WTC11 (cell line): ENCODE measurements around the gene HTR3C. TPM values are rescaled to one million over a fixed set of nuclear protein-coding genes. Genes with fewer than 3 reads are reported as not detected.

Experiments used
- ATAC-seq: fragments of 200-7000 bp; cut with Tn5 transposase; 2 replicates; pipeline ENCODE4 v1.10.0; 2021; ENCODE audit warnings: mild to moderate bottlenecking, moderate library complexity
- CTCF ChIA-PET: fragments of 300-600 bp; sonication (Branson Sonifier 250); formaldehyde crosslinking; loops from one replicate; lab custom pipeline; 2021; ENCODE audit warnings: antibody characterized with exemption; lab: Charles Lee
- POLR2A ChIA-PET: fragments of 350-600 bp; sonication (Branson Sonifier 250); formaldehyde crosslinking; loops from one replicate; lab custom pipeline; 2021; ENCODE audit warnings: antibody characterized with exemption; lab: Charles Lee
- DNase-seq: peaks from one replicate; pipeline ENCODE4 v3.0.0; 2021; ENCODE audit warnings: low spot score
- H3K27ac Mint-ChIP-seq: 2 replicates; pipeline ENCODE4 v1.8.0; 2021; ENCODE audit warnings: mixed read lengths
- H3K27me3 Mint-ChIP-seq: 2 replicates; pipeline ENCODE4 v1.8.0; 2021; ENCODE audit warnings: low read depth, mild to moderate bottlenecking, moderate library complexity, mixed read lengths
- H3K36me3 Mint-ChIP-seq: 2 replicates; pipeline ENCODE4 v1.8.0; 2021; ENCODE audit warnings: mixed read lengths
- H3K4me1 Mint-ChIP-seq: 2 replicates; pipeline ENCODE4 v1.8.0; 2022; ENCODE audit warnings: mixed read lengths
- H3K4me3 Mint-ChIP-seq: 2 replicates; pipeline ENCODE4 v1.8.0; 2021; ENCODE audit warnings: mild to moderate bottlenecking, moderate library complexity, mixed read lengths
- H3K9me3 Mint-ChIP-seq: 2 replicates; pipeline ENCODE4 v1.8.0; 2021; ENCODE audit warnings: mixed read lengths
- ATF1 ChIP-seq: sonication (generic); formaldehyde crosslinking; IDR thresholded peaks from 2 replicates; pipeline ENCODE4 v1.8.1; 2023; ENCODE audit warnings: mild to moderate bottlenecking, moderate library complexity, missing genetic modification reagents
- CBFB ChIP-seq: sonication (generic); formaldehyde crosslinking; IDR thresholded peaks from 2 replicates; pipeline ENCODE4 v1.8.1; 2022; ENCODE audit warnings: mild to moderate bottlenecking, low read depth, missing genetic modification reagents
- ESRRA ChIP-seq: sonication (generic); formaldehyde crosslinking; IDR thresholded peaks from 2 replicates; pipeline ENCODE4 v1.8.1; 2022; ENCODE audit warnings: mild to moderate bottlenecking, missing genetic modification reagents, borderline replicate concordance
- FOXK1 ChIP-seq: sonication (generic); formaldehyde crosslinking; IDR thresholded peaks from 2 replicates; pipeline ENCODE4 v1.8.0; 2022; ENCODE audit warnings: mild to moderate bottlenecking, moderate library complexity, missing genetic modification reagents
- GABPB1 ChIP-seq: sonication (generic); formaldehyde crosslinking; IDR thresholded peaks from 2 replicates; pipeline ENCODE4 v1.8.1; 2023; ENCODE audit warnings: mild to moderate bottlenecking, missing genetic modification reagents
- GTF2I ChIP-seq: fragments of 250-450 bp; sonication (Bioruptor Pico); conservative IDR thresholded peaks from 2 replicates; pipeline ENCODE4 v1.4.0; 2021; ENCODE audit warnings: mild to moderate bottlenecking
- NFATC4 ChIP-seq: fragments of 250-450 bp; sonication (Bioruptor Pico); IDR thresholded peaks from 2 replicates; pipeline ENCODE4 v1.9.0; 2021; ENCODE audit warnings: mild to moderate bottlenecking
- NR3C1 ChIP-seq: sonication (generic); formaldehyde crosslinking; conservative IDR thresholded peaks from 2 replicates; pipeline ENCODE4 v1.8.1; 2023; ENCODE audit warnings: low read depth, mild to moderate bottlenecking, missing genetic modification reagents
- SP1 ChIP-seq: sonication (generic); formaldehyde crosslinking; conservative IDR thresholded peaks from 2 replicates; pipeline ENCODE4 v1.8.1; 2022; ENCODE audit warnings: missing genetic modification reagents
- TEAD1 ChIP-seq: sonication (generic); formaldehyde crosslinking; IDR thresholded peaks from 2 replicates; pipeline ENCODE4 v1.8.0; 2022; ENCODE audit warnings: mild to moderate bottlenecking, missing genetic modification reagents
- ZBTB21 ChIP-seq: sonication (generic); formaldehyde crosslinking; IDR thresholded peaks from 2 replicates; pipeline ENCODE4 v1.8.1; 2023; ENCODE audit warnings: mild to moderate bottlenecking, missing genetic modification reagents, borderline replicate concordance
- ZNF121 ChIP-seq: sonication (generic); formaldehyde crosslinking; IDR thresholded peaks from 2 replicates; pipeline ENCODE4 v1.8.0; 2023; ENCODE audit warnings: missing genetic modification reagents
- ZNF138 ChIP-seq: sonication (generic); formaldehyde crosslinking; conservative IDR thresholded peaks from 2 replicates; pipeline ENCODE4 v1.8.1; 2022; ENCODE audit warnings: mild to moderate bottlenecking, moderate library complexity, missing genetic modification reagents
- total RNA-seq: library from RNA; stranded (reverse); gene quantifications from 3 replicates; pipeline ENCODE4 v1.2.3, GENCODE V29; 2021
- TF ChIP-seq, protein P1 (sequence below): fragments of 250-450 bp; sonication (Bioruptor Pico); IDR thresholded peaks from 2 replicates; pipeline ENCODE4 v1.9.0; 2021; ENCODE audit warnings: moderate library complexity, mild to moderate bottlenecking, inconsistent platforms, borderline replicate concordance
- TF ChIP-seq, protein P2 (sequence below): fragments of 250-450 bp; sonication (Bioruptor Pico); IDR thresholded peaks from 2 replicates; pipeline ENCODE4 v1.9.0; 2021; ENCODE audit warnings: mild to moderate bottlenecking
- TF ChIP-seq, protein P3 (sequence below): sonication (generic); formaldehyde crosslinking; conservative IDR thresholded peaks from 2 replicates; pipeline ENCODE4 v1.8.1; 2022; ENCODE audit warnings: mild to moderate bottlenecking, missing genetic modification reagents
- TF ChIP-seq, protein P4 (sequence below): sonication (generic); formaldehyde crosslinking; IDR thresholded peaks from 2 replicates; pipeline ENCODE4 v1.8.0; 2022; ENCODE audit warnings: mild to moderate bottlenecking, missing genetic modification reagents
- TF ChIP-seq, protein P5 (sequence below): sonication (generic); formaldehyde crosslinking; IDR thresholded peaks from 2 replicates; pipeline ENCODE4 v1.8.0; 2023; ENCODE audit warnings: missing genetic modification reagents, mild to moderate bottlenecking, borderline replicate concordance

Gene HTR3C
- total RNA-seq, 1 experiment from 2014 or later: not detected

DNA sequence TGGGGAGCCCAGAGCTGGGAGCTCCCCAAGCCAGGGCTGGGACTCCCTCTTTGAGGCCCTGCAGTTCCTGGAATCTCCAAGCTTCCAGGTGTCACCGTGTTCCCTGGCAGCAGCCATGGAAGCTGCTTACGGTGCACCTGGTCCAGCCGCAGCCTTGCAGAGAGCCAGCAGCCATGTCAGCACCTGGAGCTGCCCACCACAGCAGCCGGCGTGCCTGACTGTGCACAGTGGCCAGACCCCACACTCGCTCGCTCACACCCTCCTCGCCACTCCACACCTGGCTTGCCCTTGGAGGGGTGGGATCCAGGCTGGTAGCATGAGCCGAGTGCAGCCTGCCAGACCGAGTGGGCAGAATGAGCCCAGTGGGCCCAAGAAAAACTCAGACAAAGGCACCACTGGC lies 29.2 kb downstream of the HTR3C start:
- Mint-ChIP-seq H3K9me3 (peaks cover 9% of the 10 kb centered on the region), H3K4me1 (peaks cover 5% of the 10 kb centered on the region), H3K4me3 (no peak overlapping the region), H3K36me3 (peaks cover 3% of the 10 kb centered on the region; the same call in 1 of the 2 replicates), H3K27me3 (no peaks in the 10 kb centered on the region), H3K27ac (no peak overlapping the region)
- POLR2A ChIA-PET: interaction anchor here (0.6 kb wide), 1 partner anchor 202 kb away, joined by 3 read pairs; no protein-coding TSS in a partner anchor
- ATAC-seq (no peak), DNase-seq (no peak)
- CTCF ChIA-PET: interaction anchor here (1.1 kb wide), 1 partner anchor 178 kb away, joined by 3 read pairs; no protein-coding TSS in a partner anchor
- TF ChIP-seq, protein P1, sequence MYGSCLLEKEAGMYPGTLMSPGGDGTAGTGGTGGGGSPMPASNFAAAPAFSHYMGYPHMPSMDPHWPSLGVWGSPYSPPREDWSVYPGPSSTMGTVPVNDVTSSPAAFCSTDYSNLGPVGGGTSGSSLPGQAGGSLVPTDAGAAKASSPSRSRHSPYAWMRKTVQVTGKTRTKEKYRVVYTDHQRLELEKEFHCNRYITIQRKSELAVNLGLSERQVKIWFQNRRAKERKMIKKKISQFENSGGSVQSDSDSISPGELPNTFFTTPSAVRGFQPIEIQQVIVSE (CRISPR knock-in tag): no peak
- TF ChIP-seq, protein P2, sequence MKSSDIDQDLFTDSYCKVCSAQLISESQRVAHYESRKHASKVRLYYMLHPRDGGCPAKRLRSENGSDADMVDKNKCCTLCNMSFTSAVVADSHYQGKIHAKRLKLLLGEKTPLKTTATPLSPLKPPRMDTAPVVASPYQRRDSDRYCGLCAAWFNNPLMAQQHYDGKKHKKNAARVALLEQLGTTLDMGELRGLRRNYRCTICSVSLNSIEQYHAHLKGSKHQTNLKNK (CRISPR knock-in tag): no peak
- no peak for TF ChIP-seq GTF2I (CRISPR knock-in tag)
- no peak for TF ChIP-seq GABPB1
- TF ChIP-seq, protein P3, sequence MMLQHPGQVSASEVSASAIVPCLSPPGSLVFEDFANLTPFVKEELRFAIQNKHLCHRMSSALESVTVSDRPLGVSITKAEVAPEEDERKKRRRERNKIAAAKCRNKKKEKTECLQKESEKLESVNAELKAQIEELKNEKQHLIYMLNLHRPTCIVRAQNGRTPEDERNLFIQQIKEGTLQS (CRISPR knock-in tag): no peak

DNA sequence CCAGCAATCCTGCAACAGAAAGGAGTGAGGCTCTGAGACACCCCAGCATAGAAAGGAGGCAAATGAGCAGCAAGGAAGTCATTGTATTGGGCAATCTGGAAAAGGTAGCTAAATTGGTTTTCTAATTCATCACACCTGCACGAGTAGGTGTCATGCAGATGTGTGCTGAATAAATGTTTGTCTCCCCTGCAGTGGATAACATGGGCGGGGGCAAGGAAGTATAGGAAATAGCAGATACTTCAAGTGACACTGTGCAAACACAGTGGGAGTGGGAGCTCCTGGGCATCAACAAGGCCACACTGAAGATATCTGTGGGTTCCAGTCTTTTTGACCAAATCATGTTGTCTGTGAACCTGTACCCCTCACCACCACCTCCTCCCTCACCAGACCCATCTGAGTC lies 29.6 kb downstream of the HTR3C start:
- H3K4me1 Mint-ChIP-seq: peaks cover 4% of the 10 kb centered on the region
- peaks cover 5% of the 10 kb centered on the region for H3K9me3 Mint-ChIP-seq
- ATAC-seq: no peak
- ChIA-PET CTCF (interaction anchor here (1.1 kb wide), 1 partner anchor 178 kb away, joined by 3 read pairs; no protein-coding TSS in a partner anchor), POLR2A (interaction anchor here (0.5 kb wide), 1 partner anchor 33 kb away, joined by 4 read pairs; no protein-coding TSS in a partner anchor)
- TF ChIP-seq, protein P4, sequence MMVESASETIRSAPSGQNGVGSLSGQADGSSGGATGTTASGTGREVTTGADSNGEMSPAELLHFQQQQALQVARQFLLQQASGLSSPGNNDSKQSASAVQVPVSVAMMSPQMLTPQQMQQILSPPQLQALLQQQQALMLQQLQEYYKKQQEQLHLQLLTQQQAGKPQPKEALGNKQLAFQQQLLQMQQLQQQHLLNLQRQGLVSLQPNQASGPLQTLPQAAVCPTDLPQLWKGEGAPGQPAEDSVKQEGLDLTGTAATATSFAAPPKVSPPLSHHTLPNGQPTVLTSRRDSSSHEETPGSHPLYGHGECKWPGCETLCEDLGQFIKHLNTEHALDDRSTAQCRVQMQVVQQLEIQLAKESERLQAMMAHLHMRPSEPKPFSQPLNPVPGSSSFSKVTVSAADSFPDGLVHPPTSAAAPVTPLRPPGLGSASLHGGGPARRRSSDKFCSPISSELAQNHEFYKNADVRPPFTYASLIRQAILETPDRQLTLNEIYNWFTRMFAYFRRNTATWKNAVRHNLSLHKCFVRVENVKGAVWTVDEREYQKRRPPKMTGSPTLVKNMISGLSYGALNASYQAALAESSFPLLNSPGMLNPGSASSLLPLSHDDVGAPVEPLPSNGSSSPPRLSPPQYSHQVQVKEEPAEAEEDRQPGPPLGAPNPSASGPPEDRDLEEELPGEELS: no peak
- no peak for TF ChIP-seq SP1 (CRISPR knock-in tag)
- TF ChIP-seq FOXK1: no peak
- TF ChIP-seq TEAD1 (CRISPR knock-in tag): no peak
- no peak for TF ChIP-seq GABPB1
- no peak for TF ChIP-seq CBFB (CRISPR knock-in tag)
- TF ChIP-seq ESRRA: no peak
- TF ChIP-seq ZNF121: no peak
- TF ChIP-seq, protein P5, sequence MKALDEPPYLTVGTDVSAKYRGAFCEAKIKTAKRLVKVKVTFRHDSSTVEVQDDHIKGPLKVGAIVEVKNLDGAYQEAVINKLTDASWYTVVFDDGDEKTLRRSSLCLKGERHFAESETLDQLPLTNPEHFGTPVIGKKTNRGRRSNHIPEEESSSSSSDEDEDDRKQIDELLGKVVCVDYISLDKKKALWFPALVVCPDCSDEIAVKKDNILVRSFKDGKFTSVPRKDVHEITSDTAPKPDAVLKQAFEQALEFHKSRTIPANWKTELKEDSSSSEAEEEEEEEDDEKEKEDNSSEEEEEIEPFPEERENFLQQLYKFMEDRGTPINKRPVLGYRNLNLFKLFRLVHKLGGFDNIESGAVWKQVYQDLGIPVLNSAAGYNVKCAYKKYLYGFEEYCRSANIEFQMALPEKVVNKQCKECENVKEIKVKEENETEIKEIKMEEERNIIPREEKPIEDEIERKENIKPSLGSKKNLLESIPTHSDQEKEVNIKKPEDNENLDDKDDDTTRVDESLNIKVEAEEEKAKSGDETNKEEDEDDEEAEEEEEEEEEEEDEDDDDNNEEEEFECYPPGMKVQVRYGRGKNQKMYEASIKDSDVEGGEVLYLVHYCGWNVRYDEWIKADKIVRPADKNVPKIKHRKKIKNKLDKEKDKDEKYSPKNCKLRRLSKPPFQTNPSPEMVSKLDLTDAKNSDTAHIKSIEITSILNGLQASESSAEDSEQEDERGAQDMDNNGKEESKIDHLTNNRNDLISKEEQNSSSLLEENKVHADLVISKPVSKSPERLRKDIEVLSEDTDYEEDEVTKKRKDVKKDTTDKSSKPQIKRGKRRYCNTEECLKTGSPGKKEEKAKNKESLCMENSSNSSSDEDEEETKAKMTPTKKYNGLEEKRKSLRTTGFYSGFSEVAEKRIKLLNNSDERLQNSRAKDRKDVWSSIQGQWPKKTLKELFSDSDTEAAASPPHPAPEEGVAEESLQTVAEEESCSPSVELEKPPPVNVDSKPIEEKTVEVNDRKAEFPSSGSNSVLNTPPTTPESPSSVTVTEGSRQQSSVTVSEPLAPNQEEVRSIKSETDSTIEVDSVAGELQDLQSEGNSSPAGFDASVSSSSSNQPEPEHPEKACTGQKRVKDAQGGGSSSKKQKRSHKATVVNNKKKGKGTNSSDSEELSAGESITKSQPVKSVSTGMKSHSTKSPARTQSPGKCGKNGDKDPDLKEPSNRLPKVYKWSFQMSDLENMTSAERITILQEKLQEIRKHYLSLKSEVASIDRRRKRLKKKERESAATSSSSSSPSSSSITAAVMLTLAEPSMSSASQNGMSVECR (CRISPR knock-in tag): no peak
- TF ChIP-seq, protein P3 (CRISPR knock-in tag): no peak
- TF ChIP-seq ZNF138: no peak
- TF ChIP-seq ZBTB21 (CRISPR knock-in tag): no peak
- TF ChIP-seq NR3C1: no peak
- no peak for TF ChIP-seq ATF1 (CRISPR knock-in tag)
- no peak for TF ChIP-seq NFATC4 (CRISPR knock-in tag)
- DNase-seq: no peak
- H3K27me3 Mint-ChIP-seq: no peaks in the 10 kb centered on the region
- peaks cover 3% of the 10 kb centered on the region; the same call in 1 of the 2 replicates for H3K36me3 Mint-ChIP-seq
- no peak overlapping the region for H3K27ac Mint-ChIP-seq
- H3K4me3 Mint-ChIP-seq: no peak overlapping the region
